Fibroblast of peridontal ligament (primary cell): ENCODE data around the gene GFOD2.

Source experiments
- DNase-seq: peaks from one replicate; pipeline ENCODE4 v3.0.0-alpha.2; 2010; ENCODE audit errors: extremely low read depth

GFOD2 gene

DNA sequence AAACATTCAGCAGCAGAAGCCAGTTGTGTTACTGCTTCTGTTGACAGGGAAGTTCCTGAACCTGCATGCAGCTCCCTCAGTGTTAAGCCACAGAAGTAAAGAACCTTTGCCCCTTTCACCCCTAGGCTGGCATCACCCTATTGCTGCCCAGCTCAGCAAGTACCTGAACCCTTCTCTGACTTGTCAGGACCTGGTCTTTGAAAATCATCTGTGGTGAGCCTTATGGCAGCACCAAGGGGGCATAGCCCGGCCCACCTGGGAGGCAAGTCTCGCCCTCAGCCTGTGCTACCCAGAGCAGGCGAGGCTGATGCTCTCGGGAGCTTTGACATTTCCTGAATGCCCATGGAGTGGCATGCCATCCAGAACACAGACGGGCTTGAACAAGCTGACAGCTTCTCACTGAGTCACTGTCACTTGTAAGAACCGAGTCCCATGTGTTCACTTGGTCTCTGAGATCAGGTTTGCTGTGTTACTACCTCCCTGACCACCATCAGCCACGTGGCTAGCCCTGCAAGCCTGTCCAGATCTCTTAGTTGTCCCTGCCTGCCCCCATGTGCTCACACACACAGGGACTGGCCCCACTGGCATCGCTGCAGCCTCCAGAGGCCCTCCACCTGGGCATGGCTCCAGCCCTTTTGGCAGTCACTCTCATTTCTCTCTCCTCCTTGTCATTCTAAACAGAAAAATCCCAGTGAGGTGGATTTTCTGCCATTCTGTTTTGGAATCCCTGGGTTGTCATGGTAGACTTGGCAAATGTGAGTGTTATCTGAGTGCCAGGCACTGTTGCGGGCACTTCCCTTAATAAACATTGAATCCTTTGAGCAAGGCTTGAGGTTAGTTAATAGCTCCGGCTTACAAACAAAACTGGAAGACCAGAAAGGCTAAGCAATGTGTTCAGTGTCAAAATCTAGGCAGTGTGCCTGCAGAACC lies 77.1 kb downstream of the GFOD2 start:
- peak; percentile 65 for DNase-seq

DNA sequence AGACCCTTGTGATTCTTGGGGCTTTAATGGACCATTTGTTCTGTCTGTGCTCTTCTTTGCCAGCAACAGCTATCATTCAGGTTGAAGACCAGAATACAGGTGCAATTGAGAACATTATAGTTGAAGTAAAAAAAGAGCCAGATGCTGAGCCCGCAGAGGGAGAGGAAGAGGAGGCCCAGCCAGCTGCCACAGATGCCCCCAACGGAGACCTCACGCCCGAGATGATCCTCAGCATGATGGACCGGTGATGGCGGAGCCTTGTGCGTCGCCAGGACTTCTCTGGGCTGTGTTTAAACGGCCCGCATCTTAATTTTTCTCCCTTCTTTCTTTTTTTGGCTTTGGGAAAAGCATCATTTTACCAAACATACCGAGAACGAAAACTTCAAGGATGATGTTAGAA lies 81.5 kb downstream of the GFOD2 start:
- DNase-seq = no peak

- DNase-seq = no peak
These were observed 82.4 kb downstream of the GFOD2 start for GRCh38 chr16:67636713-67637112.

DNA sequence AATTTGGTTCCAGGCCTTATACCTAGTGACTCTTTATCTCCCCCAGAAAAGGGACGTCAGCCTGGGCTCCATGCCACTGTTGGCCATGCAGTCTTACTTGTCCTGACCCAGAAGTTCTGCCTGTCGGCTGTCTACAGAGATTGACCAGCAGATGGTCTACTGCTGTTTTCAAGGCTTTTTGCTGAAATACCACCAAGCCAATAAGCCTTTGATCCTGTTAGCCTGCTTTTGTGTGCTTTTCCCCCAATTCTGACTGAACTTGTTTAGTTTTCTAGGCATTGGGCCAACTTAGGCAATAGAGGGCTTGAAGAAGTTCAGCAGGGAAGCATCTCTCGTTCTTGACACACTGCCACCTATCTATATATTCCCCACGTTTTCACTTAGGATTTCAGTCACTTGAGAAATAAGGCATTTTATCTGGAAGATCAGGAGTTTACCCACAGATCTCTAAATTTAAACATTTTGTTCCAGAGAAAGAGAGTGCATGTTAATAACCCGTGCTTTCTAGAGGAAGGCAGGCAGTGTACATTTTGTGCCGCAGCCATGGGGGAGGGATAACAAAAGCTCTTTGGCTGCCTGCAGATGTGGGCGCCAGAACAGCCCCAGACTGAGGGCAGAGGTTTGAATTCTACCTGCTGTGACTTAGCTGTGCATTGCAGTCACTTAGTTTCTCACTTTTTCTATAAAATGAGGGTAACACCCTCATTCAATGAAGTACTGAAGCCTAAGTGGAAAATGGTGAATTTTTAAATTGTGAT lies 86.5 kb downstream of the GFOD2 start:
- peak; percentile 55 for DNase-seq

- no peak for DNase-seq
These were observed 90.9 kb downstream of the GFOD2 start for GRCh38 chr16:67628216-67628615.
